GM12891 (cell line): ENCODE results near the gene FAN1. TPM values are rescaled to one million over a fixed set of nuclear protein-coding genes. Genes with fewer than 3 reads are reported as not detected.
A peak's percentile ranks its signal among the peaks of the same experiment; 100 is the strongest.
"Not testable (repeated sequence)": the region's sequence is repeated elsewhere in the genome, so short reads cannot be mapped to it uniquely, and the experiment has no call there.

Source experiments
- DNase-seq: peaks from one replicate; pipeline ENCODE4 v3.0.0; 2011; ENCODE audit warnings: low spot score; ENCODE audit not compliant: insufficient read length
- FAIRE-seq: peaks from 2 replicates; lab custom pipeline; 2011; peaks lifted over from hg19 to GRCh38; lab: Jason Lieb, UNC
- PAX5 ChIP-seq: IDR thresholded peaks from 2 replicates; pipeline ENCODE4 v1.6.1; 2011; ENCODE audit warnings: low read length, moderate library complexity, mild to moderate bottlenecking; ENCODE audit not compliant: insufficient read depth, severe bottlenecking
- POLR2A ChIP-seq: IDR thresholded peaks from 2 replicates; pipeline ENCODE4 v1.6.1; 2011; ENCODE audit warnings: low read depth, low read length, control low read depth
- POLR2AphosphoS5 ChIP-seq: IDR thresholded peaks from 2 replicates; pipeline ENCODE4 v1.6.1; 2011; ENCODE audit warnings: low read depth, low read length, control low read depth
- POU2F2 ChIP-seq: IDR thresholded peaks from 2 replicates; pipeline ENCODE4 v1.6.1; 2011; ENCODE audit warnings: low read depth, mild to moderate bottlenecking, control low read depth, low read length, moderate library complexity
- SPI1 ChIP-seq: IDR thresholded peaks from 2 replicates; pipeline ENCODE4 v1.6.1; 2011; ENCODE audit warnings: low read depth, low read length, control low read depth
- TAF1 ChIP-seq: IDR thresholded peaks from 2 replicates; pipeline ENCODE4 v1.6.1; 2011; ENCODE audit warnings: low read depth, low read length, control low read depth
- polyA plus RNA-seq: library from polyadenylated mRNA; unstranded; fragments of >200 nt; gene quantifications from one replicate; pipeline ENCODE4 v1.2.1, GENCODE V29; 2012; ENCODE audit warnings: low read depth, missing spikeins, inconsistent platforms; ENCODE audit not compliant: missing spikeins

Gene FAN1
- polyA plus RNA-seq = 8.6 TPM

DNA sequence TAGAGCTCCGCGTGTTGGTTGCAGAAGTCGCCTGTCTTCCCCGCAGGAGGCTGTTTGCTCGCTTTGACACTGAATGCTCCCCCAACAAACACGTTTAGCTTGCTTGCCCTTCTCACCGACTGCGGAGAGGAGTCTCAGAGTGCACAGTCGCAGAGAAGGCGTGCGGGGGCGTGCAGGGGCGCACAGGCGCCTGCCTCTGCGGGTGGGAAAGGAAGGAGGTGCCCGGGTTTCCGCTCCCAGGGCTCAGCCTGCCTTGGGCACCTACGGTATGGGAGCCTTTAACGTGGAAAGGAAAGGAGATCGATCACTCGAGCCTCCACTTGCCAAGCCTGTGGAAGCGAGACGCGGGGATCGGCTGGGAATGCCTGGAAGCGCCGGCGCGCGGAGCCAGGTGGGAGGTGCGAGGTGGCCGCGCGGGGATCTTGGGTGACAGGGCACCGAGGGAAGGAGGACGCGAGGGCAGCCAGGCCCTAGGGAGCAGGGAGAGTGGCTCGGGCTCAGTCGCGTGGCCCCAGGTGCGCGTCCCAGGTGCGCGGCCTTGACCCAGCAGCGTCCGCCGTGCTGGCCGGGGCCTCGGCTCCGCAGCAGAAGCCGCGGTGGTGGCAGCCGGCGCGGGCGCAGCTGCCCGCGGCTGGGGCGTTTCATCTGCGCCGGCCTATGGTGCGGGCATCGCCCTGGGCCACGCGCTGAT lies at the start of gene FAN1:
Gene FAN1, plus strand, starts transcription at position 419 of the 691 bp plus-strand sequence. CDS start 749 bp downstream, outside the sequence.
- DNase-seq = peak; percentile 72
- TF ChIP-seq POU2F2 (no peak), POLR2AphosphoS5 (peak; percentile 77), TAF1 (no peak; the same call in 1 of the 2 replicates), SPI1 (no peak), PAX5 (no peak), POLR2A (peak; percentile 64)
- FAIRE-seq = peak; percentile 72

DNA sequence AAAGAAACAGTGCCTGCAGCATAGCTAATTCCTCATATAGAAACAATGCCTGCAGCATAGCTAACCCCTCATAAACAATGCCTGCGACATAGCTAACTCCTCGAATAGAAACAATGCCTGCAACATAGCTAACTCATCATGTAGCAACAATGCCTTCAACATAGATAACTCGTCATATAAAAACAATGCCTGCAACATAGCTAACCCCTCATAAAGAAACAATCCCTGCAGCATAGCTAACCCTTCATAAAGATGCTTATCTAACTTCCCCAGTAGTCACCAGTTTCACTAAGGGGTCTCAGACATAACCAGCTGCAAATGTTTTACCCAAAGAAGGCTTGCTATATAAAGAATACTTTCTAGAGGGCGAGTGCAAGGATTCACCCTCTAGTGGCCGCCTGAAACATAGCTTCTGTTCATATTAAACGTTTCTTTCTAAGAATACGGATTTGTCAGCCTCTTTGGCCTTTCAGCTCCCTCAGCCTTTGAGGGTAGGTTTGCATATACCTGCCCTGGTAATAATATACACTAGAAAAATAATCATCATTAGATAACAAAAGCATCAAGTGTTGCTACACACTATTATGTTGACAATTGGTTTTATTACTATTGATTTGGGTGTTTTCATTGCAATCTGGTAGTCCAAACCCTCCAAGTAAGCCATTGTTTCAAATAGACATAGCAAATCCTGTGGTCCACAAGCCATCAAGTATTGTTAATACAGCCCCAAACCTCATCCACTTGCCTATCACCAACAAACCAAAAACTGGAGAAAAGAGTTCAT lies 44.4 kb upstream of the FAN1 start:
- no peak for TF ChIP-seq PAX5
- TF ChIP-seq TAF1 = no peak
- TF ChIP-seq POU2F2 = no peak
- no peak for TF ChIP-seq POLR2AphosphoS5
- TF ChIP-seq SPI1 = no peak
- no peak for TF ChIP-seq POLR2A
- FAIRE-seq (peak; percentile 76), DNase-seq (peak; percentile 22)

DNA sequence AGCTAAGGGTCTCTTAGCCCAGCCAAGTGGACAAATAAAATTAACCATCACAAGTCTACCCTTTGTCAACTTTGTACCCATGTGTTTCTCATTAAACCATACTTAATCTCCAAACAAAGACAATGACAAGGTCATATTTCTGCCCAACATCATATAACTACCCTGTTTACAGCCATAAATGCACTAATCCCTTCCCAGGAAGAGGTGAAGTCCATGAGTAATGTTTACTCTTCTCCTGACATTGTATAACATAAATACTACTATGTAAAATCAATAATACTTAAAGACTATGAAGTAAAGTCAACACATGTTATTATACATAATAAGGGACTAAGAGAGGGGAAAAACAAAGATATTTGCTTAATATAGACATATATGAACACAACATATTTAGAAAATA lies 38.5 kb upstream of the FAN1 start:
- DNase-seq (no peak), FAIRE-seq (no peak)
- TF ChIP-seq POLR2A (no peak), SPI1 (no peak), PAX5 (no peak), POLR2AphosphoS5 (no peak), POU2F2 (no peak), TAF1 (no peak)

DNA sequence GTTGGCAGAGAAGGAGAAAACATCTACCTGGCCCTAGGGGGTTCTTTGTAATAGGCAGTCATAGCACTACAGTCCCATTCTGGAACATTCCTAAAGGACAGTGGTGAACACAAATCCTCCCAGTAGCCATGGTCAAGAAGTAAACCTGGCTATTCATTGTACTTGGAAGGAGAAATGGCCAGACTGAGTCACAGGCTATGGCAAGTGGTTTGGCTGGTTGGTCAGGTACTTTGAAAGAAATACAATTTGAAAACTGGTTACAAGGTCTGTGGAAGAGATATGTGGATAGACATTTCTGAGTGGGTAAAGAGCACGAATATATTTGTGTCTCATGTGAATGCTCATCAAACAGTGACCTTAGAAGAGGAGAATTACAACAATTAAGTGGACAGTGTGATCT lies 33.0 kb upstream of the FAN1 start:
- no peak for DNase-seq
- no peak for TF ChIP-seq PAX5
- TF ChIP-seq TAF1 = no peak
- TF ChIP-seq SPI1 = no peak
- TF ChIP-seq POLR2AphosphoS5 = no peak
- no peak for TF ChIP-seq POU2F2
- no peak for TF ChIP-seq POLR2A
- FAIRE-seq = no peak

DNA sequence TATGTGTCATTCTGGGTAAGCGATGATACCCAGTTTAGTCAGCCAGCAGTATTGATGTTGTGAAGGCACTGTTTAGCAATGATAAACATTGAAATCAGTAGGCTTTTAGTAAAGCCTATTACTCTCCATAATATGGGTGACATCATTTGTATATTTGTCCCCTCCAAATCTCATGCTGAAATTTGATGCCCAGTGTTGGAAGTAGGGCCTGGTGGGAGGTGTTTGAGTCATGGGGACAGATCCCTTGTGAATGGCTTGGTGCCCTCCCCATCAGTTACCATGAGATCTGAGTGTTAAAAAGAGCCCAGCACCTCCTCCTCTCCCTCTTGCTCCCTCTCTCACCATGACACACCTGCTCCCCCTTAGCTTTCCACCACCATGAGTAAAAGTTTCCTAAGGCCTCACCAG lies 31.4 kb upstream of the FAN1 start:
- FAIRE-seq (no peak), DNase-seq (no peak)
- TF ChIP-seq PAX5 = no peak
- TF ChIP-seq SPI1 = no peak
- TF ChIP-seq TAF1 = no peak
- no peak for TF ChIP-seq POU2F2
- no peak for TF ChIP-seq POLR2A
- TF ChIP-seq POLR2AphosphoS5 = no peak

DNA sequence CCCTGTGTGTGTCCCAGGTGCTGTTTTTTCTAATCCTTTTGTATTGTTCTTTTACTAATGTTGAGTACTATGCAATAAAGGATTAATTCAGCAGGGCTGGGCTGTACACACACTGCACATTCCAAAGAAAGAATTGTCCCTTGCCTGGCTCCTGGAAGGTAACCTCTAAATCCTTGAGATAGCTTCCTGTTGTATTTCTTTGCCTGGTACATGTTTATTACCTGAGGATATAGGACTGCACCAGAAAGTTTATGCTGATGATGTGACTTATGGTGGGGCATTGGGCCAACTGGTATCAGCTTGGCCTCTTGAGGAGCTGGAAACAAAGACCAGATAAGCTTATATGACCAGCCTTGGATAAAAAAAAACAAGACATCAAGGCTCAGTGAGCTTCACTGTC lies 26.6 kb upstream of the FAN1 start:
- TF ChIP-seq PAX5 = no peak
- TF ChIP-seq TAF1 = no peak
- no peak for TF ChIP-seq POLR2AphosphoS5
- no peak for TF ChIP-seq POLR2A
- no peak for TF ChIP-seq SPI1
- no peak for TF ChIP-seq POU2F2
- no peak for DNase-seq
- no peak for FAIRE-seq

DNA sequence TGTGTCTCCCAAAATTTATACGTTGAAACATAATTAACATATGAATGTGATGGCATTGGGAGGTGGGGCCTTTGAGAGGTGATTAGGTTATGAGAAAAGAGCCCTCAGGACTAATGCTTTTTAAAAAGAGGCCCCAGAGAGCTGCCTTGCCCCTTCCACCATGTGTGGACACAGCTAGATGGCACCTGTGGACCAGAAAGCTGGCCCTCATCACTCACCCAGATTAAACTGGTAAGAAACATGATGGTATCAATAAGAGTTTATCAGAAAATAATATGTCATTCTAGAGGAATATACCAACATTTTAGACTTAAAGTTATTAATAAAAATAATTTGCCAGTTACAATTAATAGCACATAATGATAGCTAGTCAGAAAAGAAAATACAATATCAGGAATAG lies 25.2 kb upstream of the FAN1 start:
- no peak for TF ChIP-seq PAX5
- TF ChIP-seq TAF1 = no peak
- TF ChIP-seq SPI1 = no peak
- no peak for TF ChIP-seq POLR2A
- TF ChIP-seq POU2F2 = no peak
- no peak for TF ChIP-seq POLR2AphosphoS5
- FAIRE-seq (no peak), DNase-seq (no peak)

DNA sequence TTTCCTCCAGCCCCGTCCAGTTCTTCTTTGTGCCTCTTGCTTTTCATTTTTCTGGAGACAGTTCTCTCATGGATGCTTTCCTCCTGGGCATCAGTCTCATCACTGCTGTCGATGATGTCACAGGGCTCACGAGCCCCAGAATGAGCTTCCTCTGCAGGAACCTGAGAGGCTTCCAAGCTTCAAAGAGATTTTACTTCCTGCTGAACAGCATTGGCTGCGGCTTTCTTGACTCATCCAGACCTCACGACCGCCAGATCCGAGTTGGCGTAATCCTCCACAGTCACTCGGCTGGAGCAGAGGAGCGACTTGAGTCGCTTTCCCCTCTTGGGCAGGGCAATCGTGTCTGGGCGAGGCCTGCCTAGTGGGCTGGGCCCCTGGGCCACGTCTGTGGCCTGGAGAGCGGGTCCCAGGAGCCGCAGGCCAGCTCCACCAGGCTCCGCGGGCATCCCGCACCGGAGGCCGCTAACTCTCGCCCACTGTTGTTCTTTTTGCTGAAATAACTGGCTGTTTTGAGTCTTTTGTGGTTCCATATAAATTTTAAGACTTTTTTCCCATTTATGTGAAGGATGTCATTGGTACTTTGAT lies 20.8 kb upstream of the FAN1 start:
- FAIRE-seq (no peak), DNase-seq (no peak)
- TF ChIP-seq POU2F2 (no peak), TAF1 (no peak), POLR2AphosphoS5 (no peak), SPI1 (no peak), PAX5 (no peak), POLR2A (no peak)

DNA sequence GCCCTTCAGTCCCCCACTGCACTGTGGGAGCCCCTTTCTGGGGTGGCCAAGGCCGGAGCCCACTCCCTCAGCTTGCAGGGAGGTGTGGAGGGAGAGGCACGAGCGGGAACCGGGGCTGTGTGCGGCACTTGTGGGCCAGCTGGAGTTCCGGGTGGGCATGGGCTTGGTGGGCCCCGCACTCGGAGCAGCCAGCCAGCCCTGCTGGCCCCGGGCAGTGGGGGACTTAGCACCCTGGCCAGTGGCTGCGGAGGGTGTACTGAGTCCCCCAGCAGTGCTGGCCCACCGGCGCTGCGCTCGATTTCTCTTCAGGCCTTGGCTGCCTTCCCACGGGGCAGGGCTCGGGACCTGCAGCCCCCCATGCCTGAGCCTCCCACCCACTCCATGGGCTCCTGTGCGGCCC lies 20.0 kb upstream of the FAN1 start:
- DNase-seq, FAIRE-seq: not testable (repeated sequence)

DNA sequence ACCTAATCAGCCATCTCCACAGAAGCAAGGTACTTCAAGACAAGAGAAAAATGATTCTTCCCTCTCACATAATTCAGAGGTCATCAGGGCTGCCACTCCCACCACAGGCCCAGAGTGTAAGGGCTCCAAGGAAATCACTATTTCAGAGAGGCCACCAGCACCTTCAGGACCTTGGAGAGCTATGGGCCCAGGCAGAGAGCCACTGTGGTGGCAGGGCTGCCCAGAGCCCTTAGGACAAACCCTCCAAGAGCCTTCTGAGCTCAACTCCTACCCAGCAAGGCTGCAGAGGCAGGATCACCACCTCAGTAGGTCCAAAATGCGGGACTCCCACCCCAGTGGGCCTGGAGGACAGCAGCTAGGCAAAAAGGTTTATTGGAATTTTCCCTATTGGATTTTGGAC lies 17.9 kb upstream of the FAN1 start:
- TF ChIP-seq POLR2A = no peak
- no peak for TF ChIP-seq TAF1
- no peak for TF ChIP-seq POLR2AphosphoS5
- TF ChIP-seq POU2F2 = no peak
- no peak for TF ChIP-seq SPI1
- TF ChIP-seq PAX5 = no peak
- DNase-seq (no peak), FAIRE-seq (no peak)
